PFSK-1 (cell line): ENCODE results near the gene TTLL6.

Experiments
- FOXP2 ChIP-seq: optimal IDR thresholded peaks from 2 replicates; pipeline ENCODE3; 2011; ENCODE audit warnings: borderline replicate concordance, control low read depth, inconsistent platforms; ENCODE audit not compliant: insufficient read depth; ENCODE audit errors: extremely low read length, extremely low read depth
- POLR2AphosphoS5 ChIP-seq: IDR thresholded peaks from 2 replicates; pipeline ENCODE4 v1.6.1; 2012; ENCODE audit warnings: low read depth, mild to moderate bottlenecking, control low read depth, low read length, moderate library complexity
- REST ChIP-seq, 2 experiments: IDR thresholded peaks; 2 replicates each; pipeline versions ENCODE4 v1.6.1 to v1.8.0; 2011 to 2012; ENCODE audit warnings: low read depth in 2 of 2, low read length in 2 of 2, control low read depth in 1 of 2, inconsistent platforms in 1 of 2, mild to moderate bottlenecking in 1 of 2, moderate library complexity in 1 of 2; ENCODE audit not compliant: insufficient read depth in 1 of 2
- SIN3A ChIP-seq: IDR thresholded peaks from 2 replicates; pipeline ENCODE4 v1.6.1; 2012; ENCODE audit warnings: mild to moderate bottlenecking, low read length, moderate library complexity, borderline replicate concordance; ENCODE audit not compliant: insufficient read depth
- TAF1 ChIP-seq: IDR thresholded peaks from 2 replicates; pipeline ENCODE4 v1.6.1; 2012; ENCODE audit warnings: low read length, control low read depth, borderline replicate concordance; ENCODE audit not compliant: insufficient read depth

Gene TTLL6

GRCh38 chr17:48792033-48792798, 24.8 kb downstream of the TTLL6 start:
- TF ChIP-seq REST (IDR thresholded peaks at IDR 0.05; ENCODE audit: insufficient read depth in 1 of 2, low read depth in 2 of 2, low read length in 2 of 2) = no peak
- no peak for TF ChIP-seq SIN3A
- no peak for TF ChIP-seq FOXP2

GRCh38 chr17:48791128-48792032, 25.6 kb downstream of the TTLL6 start:
- no peak for TF ChIP-seq POLR2AphosphoS5
- no peak for TF ChIP-seq TAF1
- no peak for TF ChIP-seq FOXP2
- TF ChIP-seq SIN3A = no peak
- TF ChIP-seq REST (IDR thresholded peaks at IDR 0.05; ENCODE audit: insufficient read depth in 1 of 2, low read depth in 2 of 2, low read length in 2 of 2) = no peak

- TF ChIP-seq POLR2AphosphoS5 (no peak), TAF1 (no peak), SIN3A (no peak)
Measured at GRCh38 chr17:48790607-48791127, 26.4 kb downstream of the TTLL6 start.

GRCh38 chr17:48787828-48788227, 29.2 kb downstream of the TTLL6 start:
- no peak for TF ChIP-seq POLR2AphosphoS5
- no peak for TF ChIP-seq SIN3A
- TF ChIP-seq REST (IDR thresholded peaks at IDR 0.05; ENCODE audit: insufficient read depth in 1 of 2, low read depth in 2 of 2, low read length in 2 of 2) = no peak
- no peak for TF ChIP-seq FOXP2
- TF ChIP-seq TAF1 = no peak

GRCh38 chr17:48779421-48779820, 37.6 kb downstream of the TTLL6 start:
- TF ChIP-seq SIN3A (no peak), POLR2AphosphoS5 (no peak), TAF1 (no peak), REST (IDR thresholded peaks at IDR 0.05; ENCODE audit: insufficient read depth in 1 of 2, low read depth in 2 of 2, low read length in 2 of 2) (no peak), FOXP2 (no peak)
